Measurements from ENCODE around the gene TAX1BP3. TPM values are rescaled to one million over a fixed set of nuclear protein-coding genes. Genes with fewer than 3 reads are reported as not detected.

Gene TAX1BP3
- total and polyA plus RNA-seq, 2 of the 13 experiments (the other 11 are each of a cell fraction or from before 2014, with no cell fraction given): 16.7 to 45.1 TPM

GRCh38 chr17:3635474-3636153 is 32.8 kb downstream of the TAX1BP3 start (continued):
- TF ChIP-seq ZBTB43 (CRISPR knock-in tag; conservative IDR thresholded peaks at IDR 0.05) (no peak), ZFP36L2 (CRISPR knock-in tag; IDR thresholded peaks at IDR 0.05) (no peak), ZNF362 (CRISPR knock-in tag; IDR thresholded peaks at IDR 0.05; ENCODE audit: borderline replicate concordance) (no peak), ZNF674 (CRISPR knock-in tag; IDR thresholded peaks at IDR 0.05; ENCODE audit: low read depth) (no peak), ZHX1 (CRISPR knock-in tag; IDR thresholded peaks at IDR 0.05; ENCODE audit: low read depth) (no peak), RFXANK (CRISPR knock-in tag; IDR thresholded peaks at IDR 0.05) (no peak), ZNF225 (CRISPR knock-in tag; IDR thresholded peaks at IDR 0.05) (no peak), ZNF180 (CRISPR knock-in tag; IDR thresholded peaks at IDR 0.05; ENCODE audit: borderline replicate concordance, low read depth) (no peak), ZNF646 (CRISPR knock-in tag; IDR thresholded peaks at IDR 0.05) (no peak), ZSCAN12 (CRISPR knock-in tag; IDR thresholded peaks at IDR 0.05) (0 out of 2 replicates have a peak, but pooled peaks have one; percentile 7), ZSCAN31 (CRISPR knock-in tag; IDR thresholded peaks at IDR 0.05; ENCODE audit: low read depth) (no peak), ZNF784 (CRISPR knock-in tag; IDR thresholded peaks at IDR 0.05; ENCODE audit: borderline replicate concordance) (no peak), HMG20A (CRISPR knock-in tag; IDR thresholded peaks at IDR 0.05; ENCODE audit: borderline replicate concordance) (no peak), MYC (CRISPR knock-in tag; IDR thresholded peaks at IDR 0.05; ENCODE audit: borderline replicate concordance) (no peak), XBP1 (CRISPR knock-in tag; IDR thresholded peaks at IDR 0.05) (no peak), ATF3 (CRISPR knock-in tag; IDR thresholded peaks at IDR 0.05) (no peak)
